ENCODE measurements around the gene TCEANC2. TPM values are rescaled to one million over a fixed set of nuclear protein-coding genes. Genes with fewer than 3 reads are reported as not detected.
A peak's percentile ranks its signal among the peaks of the same experiment; 100 is the strongest.
"Not testable (repeated sequence)": the region's sequence is repeated elsewhere in the genome, so short reads cannot be mapped to it uniquely, and the experiment has no call there.

Gene TCEANC2
- total RNA-seq (2014; rRNA removed; shearing (Covaris generic)) = 1.5 and 2.9 TPM in 2 replicates

DNA sequence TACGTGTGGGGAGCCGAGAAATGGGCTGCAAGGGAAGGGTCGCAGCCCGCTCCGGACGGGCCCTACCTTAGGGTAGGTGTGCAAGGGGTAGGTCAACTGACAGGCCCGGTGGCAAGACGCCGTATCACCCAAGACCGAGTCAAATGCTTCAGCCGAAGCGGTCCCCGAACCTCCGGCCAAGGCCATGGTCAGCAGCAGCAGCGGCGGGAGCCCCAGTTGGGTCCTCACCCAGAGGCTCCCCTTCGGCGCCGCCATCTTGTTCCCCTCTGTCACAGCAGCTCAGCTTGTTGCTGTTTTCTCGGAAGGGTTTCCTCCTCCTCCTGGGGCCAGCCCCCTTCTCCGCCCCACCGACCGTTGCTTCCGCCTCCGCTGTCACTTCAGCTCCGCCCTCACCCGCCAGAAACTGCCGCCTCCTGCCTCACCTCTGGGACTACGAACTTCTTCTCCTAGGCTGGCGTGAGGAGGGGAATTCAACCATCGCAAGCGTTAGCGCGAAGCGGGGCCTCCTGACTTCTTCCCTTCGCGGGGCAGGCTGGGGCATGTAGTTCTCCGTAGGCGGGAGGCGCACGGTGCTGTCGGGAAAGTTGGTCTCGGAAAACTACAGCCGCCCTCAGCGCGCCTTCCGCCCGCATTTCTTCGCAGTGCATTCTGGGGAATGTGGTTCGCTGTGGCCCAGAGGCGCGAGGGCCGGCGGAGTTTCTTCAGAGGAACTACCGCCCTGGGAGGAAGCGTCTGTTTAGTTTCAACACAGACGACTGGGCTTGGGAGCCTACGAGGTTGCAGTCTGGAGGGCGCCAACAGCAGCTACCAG is at the start of gene TCEANC2, which contains the start of gene TMEM59:
Gene TCEANC2, plus strand, starts transcription at position 675 of the 811 bp plus-strand sequence. CDS start 815 bp downstream, outside the sequence.
Gene TMEM59, minus strand, starts transcription at position 271 of the 811 bp plus-strand sequence. Its CDS starts 16 bp downstream, at position 255.
- Histone ChIP-seq H3K27ac (peak within 1 kb of the TSS; percentile 75), H3K27me3 (replicated peaks) (no peaks in the 10 kb centered on the region), H3K9me3 (replicated peaks) (no peaks in the 10 kb centered on the region), H3K36me3 (peaks cover 3% of the 10 kb centered on the region; the same call in 1 of the 2 replicates), H3K4me3 (peak within 1 kb of the TSS; percentile 70), H3K4me1 (replicated peaks) (peaks cover 13% of the 10 kb centered on the region)
- DNase-seq (ENCODE audit: low read depth in 1 of 2, low spot score in 2 of 2) = peak; percentile 99

DNA sequence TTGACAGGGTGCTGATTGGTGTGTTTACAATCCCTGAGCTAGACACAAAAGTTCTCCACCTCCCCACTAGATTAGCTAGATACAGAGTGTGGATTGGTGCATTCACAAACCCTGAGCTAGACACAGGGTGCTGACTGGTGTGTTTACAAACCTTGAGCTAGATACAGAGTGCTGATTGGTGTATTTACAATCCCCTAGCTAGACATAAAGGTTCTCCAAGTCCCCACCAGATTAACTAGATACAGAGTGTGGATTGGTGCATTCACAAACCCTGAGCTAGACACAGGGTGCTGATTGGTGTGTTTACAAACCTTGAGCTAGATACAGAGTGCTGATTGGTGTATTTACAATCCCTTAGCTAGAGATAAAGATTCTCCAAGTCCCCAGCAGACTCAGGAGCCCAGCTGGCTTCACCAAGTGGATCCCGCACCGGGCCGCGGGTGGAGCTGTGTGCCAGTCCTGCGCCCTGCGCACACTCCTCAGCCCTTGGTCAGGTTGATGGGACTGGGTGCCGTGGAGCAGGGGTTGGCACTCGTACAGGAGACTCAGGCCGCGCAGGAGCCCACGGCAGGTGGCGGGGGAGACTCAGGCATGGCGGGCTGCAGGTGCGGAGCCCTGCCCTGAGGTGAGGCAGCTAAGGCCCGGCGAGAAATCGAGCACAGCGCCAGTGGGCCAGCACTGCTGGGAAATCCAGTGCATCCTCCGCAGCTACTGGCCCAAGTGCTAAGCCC is 49.5 kb upstream of the TCEANC2 start:
- H3K4me3 ChIP-seq; H3K4me1 ChIP-seq (replicated peaks); H3K36me3 ChIP-seq; H3K9me3 ChIP-seq (replicated peaks); DNase-seq (ENCODE audit: low read depth in 1 of 2, low spot score in 2 of 2); H3K27ac ChIP-seq; H3K27me3 ChIP-seq (replicated peaks): not testable (repeated sequence)

DNA sequence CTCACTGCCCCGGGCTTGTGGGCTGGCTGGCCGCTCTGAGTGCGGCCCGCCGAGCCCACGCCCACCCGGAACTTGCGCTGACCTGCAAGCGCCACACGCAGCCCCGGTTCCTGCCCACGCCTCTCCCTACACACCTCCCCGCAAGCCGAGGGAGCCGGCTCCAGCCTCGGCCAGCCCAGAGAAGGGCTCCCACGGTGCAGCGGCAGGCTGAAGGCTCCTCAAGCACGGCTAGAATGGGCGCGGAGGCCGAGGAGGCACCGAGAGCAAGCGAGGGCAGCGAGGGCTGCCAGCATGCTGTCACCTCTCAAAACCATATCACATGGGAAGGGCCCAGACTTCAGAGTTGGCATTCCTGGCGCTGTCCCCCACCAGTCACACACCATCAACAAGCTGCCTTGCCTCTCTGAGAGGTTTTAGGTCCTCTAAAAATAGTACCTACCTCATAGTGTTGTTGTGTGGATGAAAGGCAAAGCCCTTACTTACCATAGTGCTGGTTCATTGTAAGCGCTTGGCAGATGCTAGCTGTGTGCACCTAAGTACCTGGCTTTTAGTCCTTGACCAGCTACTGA is 48.8 kb upstream of the TCEANC2 start:
- Histone ChIP-seq H3K4me3 (no peak overlapping the region), H3K36me3 (no peaks in the 10 kb centered on the region), H3K27ac (no peak overlapping the region), H3K4me1 (replicated peaks) (no peaks in the 10 kb centered on the region), H3K27me3 (replicated peaks) (no peaks in the 10 kb centered on the region), H3K9me3 (replicated peaks) (no peaks in the 10 kb centered on the region)
- no peak for DNase-seq (ENCODE audit: low read depth in 1 of 2, low spot score in 2 of 2)

- Histone ChIP-seq H3K4me1 (replicated peaks) (no peaks in the 10 kb centered on the region), H3K4me3 (no peak overlapping the region), H3K36me3 (no peaks in the 10 kb centered on the region), H3K9me3 (replicated peaks) (no peaks in the 10 kb centered on the region), H3K27ac (no peak overlapping the region), H3K27me3 (replicated peaks) (peaks cover 1% of the 10 kb centered on the region; the same call in 1 of the 2 replicates)
- no peak for DNase-seq (ENCODE audit: low read depth in 1 of 2, low spot score in 2 of 2)
Measured at GRCh38 chr1:54006508-54006907, 46.9 kb upstream of the TCEANC2 start.

GRCh38 chr1:54007613-54008012 is 45.8 kb upstream of the TCEANC2 start:
- H3K27me3 ChIP-seq (replicated peaks) = peaks cover 6% of the 10 kb centered on the region; the same call in 1 of the 2 replicates
- H3K36me3 ChIP-seq = no peaks in the 10 kb centered on the region
- no peaks in the 10 kb centered on the region for H3K4me1 ChIP-seq (replicated peaks)
- H3K4me3 ChIP-seq = no peak overlapping the region
- DNase-seq (ENCODE audit: low read depth in 1 of 2, low spot score in 2 of 2) = no peak
- H3K27ac ChIP-seq = no peak overlapping the region
- H3K9me3 ChIP-seq (replicated peaks) = no peaks in the 10 kb centered on the region

GRCh38 chr1:54008876-54009275 is 44.5 kb upstream of the TCEANC2 start:
- H3K27me3 ChIP-seq (replicated peaks) = peaks cover 6% of the 10 kb centered on the region; the same call in 1 of the 2 replicates
- H3K27ac ChIP-seq = no peak overlapping the region
- H3K36me3 ChIP-seq = no peaks in the 10 kb centered on the region
- no peak overlapping the region for H3K4me3 ChIP-seq
- DNase-seq (ENCODE audit: low read depth in 1 of 2, low spot score in 2 of 2) = no peak
- H3K4me1 ChIP-seq (replicated peaks) = no peaks in the 10 kb centered on the region
- no peaks in the 10 kb centered on the region for H3K9me3 ChIP-seq (replicated peaks)

DNA sequence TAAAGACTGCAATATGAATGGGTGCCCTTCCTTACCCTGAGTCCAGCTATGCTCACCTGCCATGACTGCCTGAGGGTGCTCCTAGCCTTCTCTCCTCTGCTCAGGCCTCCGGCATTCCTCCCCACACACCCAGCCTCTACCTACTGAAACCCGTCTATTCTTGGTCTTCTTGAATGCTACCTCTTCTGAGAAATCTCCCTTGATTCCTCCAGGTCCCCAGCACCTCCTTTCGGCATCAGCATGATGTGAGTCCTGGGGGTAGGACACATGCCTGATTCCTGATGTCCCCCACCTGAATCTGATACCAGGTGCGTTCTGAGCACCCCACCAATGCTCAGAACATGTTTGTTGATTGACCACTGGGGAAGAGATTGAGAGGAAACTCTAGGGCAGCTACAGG is 44.0 kb upstream of the TCEANC2 start:
- H3K4me1 ChIP-seq (replicated peaks) = no peaks in the 10 kb centered on the region
- no peak overlapping the region for H3K27ac ChIP-seq
- peaks cover 6% of the 10 kb centered on the region; the same call in 1 of the 2 replicates for H3K27me3 ChIP-seq (replicated peaks)
- H3K4me3 ChIP-seq = no peak overlapping the region
- no peaks in the 10 kb centered on the region for H3K36me3 ChIP-seq
- DNase-seq (ENCODE audit: low read depth in 1 of 2, low spot score in 2 of 2) = no peak
- H3K9me3 ChIP-seq (replicated peaks) = no peaks in the 10 kb centered on the region

DNA sequence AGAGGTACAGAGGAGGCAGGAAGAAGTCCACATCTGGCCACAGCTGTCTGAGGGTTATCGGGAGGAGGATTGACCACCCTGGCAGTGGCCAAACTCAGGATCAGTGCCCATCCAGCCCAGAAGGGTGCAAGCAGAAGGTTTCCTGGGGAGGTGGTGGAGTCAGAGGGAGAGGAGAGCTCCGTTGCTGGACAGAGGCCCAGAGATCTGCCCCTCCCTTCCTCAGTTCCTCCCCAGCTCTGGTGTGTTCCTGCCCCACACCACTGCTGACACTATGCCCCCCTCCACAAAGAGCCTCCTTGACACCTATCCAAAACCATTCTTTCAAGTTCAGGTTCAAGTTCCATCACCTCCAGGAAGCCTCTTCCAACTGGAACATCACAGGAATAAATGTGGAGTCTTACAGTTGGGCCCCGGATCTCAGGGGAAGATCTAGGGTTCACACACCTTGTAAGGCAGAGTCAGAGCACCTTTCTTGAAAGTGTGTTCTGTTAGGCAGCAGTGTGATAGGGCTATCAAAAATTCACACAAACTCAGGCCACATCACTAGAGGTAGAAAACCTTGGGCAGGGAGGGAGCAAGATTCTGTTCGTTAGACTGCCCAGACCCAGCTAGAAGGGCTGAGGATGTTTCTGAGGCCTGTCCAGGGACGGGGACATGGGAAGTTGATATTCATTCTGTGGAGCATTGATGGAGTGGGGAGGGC is 42.8 kb upstream of the TCEANC2 start:
- Histone ChIP-seq H3K4me1 (replicated peaks) (no peaks in the 10 kb centered on the region), H3K4me3 (no peak overlapping the region), H3K36me3 (no peaks in the 10 kb centered on the region), H3K27ac (no peak overlapping the region), H3K27me3 (replicated peaks) (peaks cover 6% of the 10 kb centered on the region; the same call in 1 of the 2 replicates), H3K9me3 (replicated peaks) (no peaks in the 10 kb centered on the region)
- no peak for DNase-seq (ENCODE audit: low read depth in 1 of 2, low spot score in 2 of 2)

DNA sequence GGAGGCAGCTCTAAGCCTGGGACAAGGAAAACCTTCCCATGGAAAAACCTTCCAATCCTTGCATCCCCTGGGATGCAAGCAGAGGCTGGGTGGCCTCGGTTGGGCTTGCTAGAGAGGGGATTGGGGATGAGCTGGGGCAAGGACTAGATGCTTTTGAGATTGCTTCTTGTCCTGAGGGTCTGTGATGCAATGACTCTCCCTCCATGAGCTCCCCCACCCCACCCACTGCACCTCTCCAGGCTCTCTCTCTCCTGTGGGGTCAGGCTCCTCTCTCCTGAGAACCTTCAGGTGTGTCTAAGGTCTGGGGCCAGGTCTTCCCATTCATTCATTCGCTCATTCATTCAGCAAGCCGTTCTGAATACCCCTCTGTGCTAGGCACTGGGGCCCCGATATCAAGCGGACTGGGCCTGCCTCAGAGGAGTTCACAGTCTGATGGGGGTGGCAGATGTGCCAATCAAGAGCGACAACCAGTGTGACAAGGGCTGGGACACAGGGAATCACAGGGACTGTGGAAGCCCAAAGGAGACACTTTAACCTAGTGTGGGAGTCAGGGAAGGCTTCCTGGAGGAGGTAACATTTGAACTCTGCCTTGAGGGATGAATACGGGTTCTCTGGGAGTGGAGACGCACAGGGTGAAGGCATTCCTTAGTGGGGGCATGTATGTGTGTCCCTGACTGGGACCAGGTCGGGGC is 41.9 kb upstream of the TCEANC2 start:
- H3K27ac ChIP-seq = no peak overlapping the region
- no peak for DNase-seq (ENCODE audit: low read depth in 1 of 2, low spot score in 2 of 2)
- peaks cover 5% of the 10 kb centered on the region for H3K4me1 ChIP-seq (replicated peaks)
- peaks cover 6% of the 10 kb centered on the region; the same call in 1 of the 2 replicates for H3K27me3 ChIP-seq (replicated peaks)
- no peak overlapping the region for H3K4me3 ChIP-seq
- H3K36me3 ChIP-seq = no peaks in the 10 kb centered on the region
- H3K9me3 ChIP-seq (replicated peaks) = no peaks in the 10 kb centered on the region

DNA sequence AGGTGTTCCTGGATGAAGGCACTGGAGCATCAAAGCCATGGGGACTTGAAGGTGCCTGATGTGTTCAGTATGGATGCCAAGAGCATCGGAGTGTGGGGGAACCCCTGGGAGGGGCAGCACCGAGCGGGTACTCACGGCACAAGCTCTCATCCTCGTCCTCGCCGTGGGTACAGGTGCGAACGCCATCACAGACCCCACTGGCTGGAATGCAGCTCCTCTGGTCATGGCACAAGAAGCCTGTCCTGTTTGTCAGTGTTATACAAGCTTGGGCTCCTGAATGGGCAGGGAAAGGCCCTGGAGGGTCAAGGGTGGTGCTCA is 41.4 kb upstream of the TCEANC2 start:
- Histone ChIP-seq H3K9me3 (replicated peaks) (no peaks in the 10 kb centered on the region), H3K4me3 (no peak overlapping the region), H3K36me3 (no peaks in the 10 kb centered on the region), H3K4me1 (replicated peaks) (peaks cover 9% of the 10 kb centered on the region), H3K27me3 (replicated peaks) (peaks cover 6% of the 10 kb centered on the region; the same call in 1 of the 2 replicates), H3K27ac (no peak overlapping the region)
- no peak for DNase-seq (ENCODE audit: low read depth in 1 of 2, low spot score in 2 of 2)

DNA sequence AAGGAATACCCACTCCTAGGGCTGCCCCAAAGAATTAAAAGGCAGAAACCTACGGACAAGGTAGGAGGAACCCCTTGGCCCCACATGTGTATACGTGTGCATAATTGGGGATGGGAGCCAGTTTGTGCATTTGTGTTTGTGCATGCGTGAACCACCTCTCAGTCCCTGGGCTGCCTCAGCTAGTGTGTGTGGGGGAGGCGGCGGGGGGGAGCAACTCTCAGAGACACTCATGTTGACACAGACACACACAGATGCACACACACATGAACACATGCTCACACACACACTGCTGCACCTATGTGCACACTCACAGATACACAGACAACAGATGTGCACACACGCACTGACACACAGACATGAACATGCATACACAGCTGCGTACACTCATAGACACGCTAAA is 40.5 kb upstream of the TCEANC2 start:
- H3K27me3 ChIP-seq (replicated peaks) = peaks cover 6% of the 10 kb centered on the region; the same call in 1 of the 2 replicates
- no peak overlapping the region for H3K27ac ChIP-seq
- DNase-seq (ENCODE audit: low read depth in 1 of 2, low spot score in 2 of 2) = no peak
- H3K36me3 ChIP-seq = no peaks in the 10 kb centered on the region
- no peak overlapping the region for H3K4me3 ChIP-seq
- H3K4me1 ChIP-seq (replicated peaks) = peaks cover 9% of the 10 kb centered on the region
- H3K9me3 ChIP-seq (replicated peaks) = no peaks in the 10 kb centered on the region

DNA sequence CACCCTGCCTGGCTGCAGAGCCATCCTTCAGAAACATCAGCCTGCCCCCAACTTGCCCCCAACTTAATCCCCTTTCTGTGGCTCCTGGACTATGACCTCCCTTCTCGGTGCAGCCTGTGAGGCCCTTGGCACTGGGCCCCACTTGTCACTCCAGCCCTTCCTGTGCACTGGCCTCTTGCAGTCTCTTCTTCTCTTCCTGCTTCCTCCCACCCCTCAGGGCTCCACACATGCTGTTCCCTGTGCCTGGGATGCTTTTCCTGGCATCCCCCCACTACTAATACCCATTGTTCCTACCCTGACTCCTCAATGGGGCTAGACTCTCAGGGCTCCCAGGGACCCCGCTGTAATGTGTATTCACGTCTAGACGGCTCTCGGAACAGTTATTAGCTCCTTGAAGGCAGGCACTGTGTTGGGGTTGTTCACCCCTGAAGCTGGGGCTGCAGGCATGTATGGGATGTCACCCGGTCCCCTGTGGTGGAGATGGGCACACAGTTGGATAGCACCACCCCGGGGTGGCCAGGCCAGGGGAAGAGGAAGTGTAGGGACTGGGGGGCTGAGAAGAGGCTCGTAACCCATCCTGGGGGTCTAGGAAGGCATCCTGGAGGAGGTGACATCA is 39.9 kb upstream of the TCEANC2 start:
- no peaks in the 10 kb centered on the region for H3K9me3 ChIP-seq (replicated peaks)
- H3K4me1 ChIP-seq (replicated peaks) = peaks cover 9% of the 10 kb centered on the region
- H3K27me3 ChIP-seq (replicated peaks) = peaks cover 6% of the 10 kb centered on the region; the same call in 1 of the 2 replicates
- no peak for DNase-seq (ENCODE audit: low read depth in 1 of 2, low spot score in 2 of 2)
- no peaks in the 10 kb centered on the region for H3K36me3 ChIP-seq
- H3K4me3 ChIP-seq = no peak overlapping the region
- H3K27ac ChIP-seq = no peak overlapping the region
